ENCODE results near the gene ADRA2B.
A peak's percentile ranks its signal among the peaks of the same experiment; 100 is the strongest.

Gene ADRA2B

GRCh38 chr2:96150007-96150640, 33.8 kb upstream of the ADRA2B start:
- DNase-seq, result no peak
- ChIA-PET CTCF (interaction anchor here (1.0 to 5.9 kb wide), 3 partner anchors 11 to 24 kb away, joined by 3 to 51 read pairs (median 6); partner anchors contain the start of gene ASTL), POLR2A (no interaction called here)
- WGBS (ENCODE audit: insufficient coverage), result 100% methylated on average over 2 of the region's 6 CpGs
- Histone ChIP-seq H3K27ac (ENCODE audit: insufficient read depth in 1 of 2, low read depth in 1 of 2, low read length in 2 of 2, poor library complexity in 1 of 2, severe bottlenecking in 2 of 2) (no peak overlapping the region), H3K36me3 (ENCODE audit: control insufficient read depth in 4 of 4, insufficient read depth in 4 of 4, low read length in 3 of 4) (no peaks in the 10 kb centered on the region), H3K9me3 (ENCODE audit: control extremely low read depth in 1 of 5, control insufficient read depth in 4 of 5, insufficient read depth in 2 of 5, low read depth in 1 of 5, low read length in 4 of 5) (no peaks in the 10 kb centered on the region), H3K27me3 (replicated peaks in 2 of 5; ENCODE audit: control insufficient read depth in 4 of 5, insufficient read depth in 5 of 5, low read length in 4 of 5) (no peaks in the 10 kb centered on the region), H3K4me1 (ENCODE audit: control extremely low read depth in 1 of 4, control insufficient read depth in 4 of 4, insufficient read depth in 4 of 4, low read length in 3 of 4) (peaks cover 10 to 52% (median 42%) of the 10 kb centered on the region in 4 experiments), H3K4me3 (ENCODE audit: control insufficient read depth in 1 of 7, extremely low read depth in 1 of 7, insufficient read depth in 4 of 7, low read depth in 2 of 7, low read length in 6 of 7) (no peak overlapping the region)

- peak overlapping the region in 1 of 2 experiments; percentile 25 for H3K27ac ChIP-seq (ENCODE audit: insufficient read depth in 1 of 2, low read depth in 1 of 2, low read length in 2 of 2, poor library complexity in 1 of 2, severe bottlenecking in 2 of 2)
- POLR2A ChIA-PET, result interaction anchor here (1.1 to 1.8 kb wide), 2 partner anchors 9 to 11 kb away, joined by 4 to 5 read pairs; no protein-coding TSS in a partner anchor
- H3K4me3 ChIP-seq (ENCODE audit: control insufficient read depth in 1 of 7, extremely low read depth in 1 of 7, insufficient read depth in 4 of 7, low read depth in 2 of 7, low read length in 6 of 7), result peak overlapping the region in 4 of 7 experiments; percentile 6 to 68 (median 30)
- no peaks in the 10 kb centered on the region for H3K9me3 ChIP-seq (ENCODE audit: control extremely low read depth in 1 of 5, control insufficient read depth in 4 of 5, insufficient read depth in 2 of 5, low read depth in 1 of 5, low read length in 4 of 5)
- CTCF ChIA-PET, result interaction anchor here (0.5 to 5.9 kb wide), 6 partner anchors 9 to 81 kb away, joined by 3 to 51 read pairs (median 5); partner anchors contain the start of gene ASTL
- peak; percentile 98 to 99 (median 98) for DNase-seq
- H3K27me3 ChIP-seq (replicated peaks in 2 of 5; ENCODE audit: control insufficient read depth in 4 of 5, insufficient read depth in 5 of 5, low read length in 4 of 5), result no peaks in the 10 kb centered on the region
- 38% methylated on average over 25 of the region's 29 CpGs for WGBS (ENCODE audit: insufficient coverage)
- H3K36me3 ChIP-seq (ENCODE audit: control insufficient read depth in 4 of 4, insufficient read depth in 4 of 4, low read length in 3 of 4), result peaks cover 0 to 6% (median 0%) of the 10 kb centered on the region in 4 experiments
- H3K4me1 ChIP-seq (ENCODE audit: control extremely low read depth in 1 of 4, control insufficient read depth in 4 of 4, insufficient read depth in 4 of 4, low read length in 3 of 4), result peaks cover 10 to 67% (median 57%) of the 10 kb centered on the region in 4 experiments
Observed at GRCh38 chr2:96148410-96149217, 32.2 kb upstream of the ADRA2B start.

GRCh38 chr2:96147593-96148201, 31.3 kb upstream of the ADRA2B start:
- Histone ChIP-seq H3K36me3 (ENCODE audit: control insufficient read depth in 4 of 4, insufficient read depth in 4 of 4, low read length in 3 of 4) (peaks cover 0 to 13% (median 2%) of the 10 kb centered on the region in 4 experiments), H3K4me1 (ENCODE audit: control extremely low read depth in 1 of 4, control insufficient read depth in 4 of 4, insufficient read depth in 4 of 4, low read length in 3 of 4) (peaks cover 10 to 75% (median 67%) of the 10 kb centered on the region in 4 experiments), H3K9me3 (ENCODE audit: control extremely low read depth in 1 of 5, control insufficient read depth in 4 of 5, insufficient read depth in 2 of 5, low read depth in 1 of 5, low read length in 4 of 5) (no peaks in the 10 kb centered on the region), H3K27me3 (replicated peaks in 2 of 5; ENCODE audit: control insufficient read depth in 4 of 5, insufficient read depth in 5 of 5, low read length in 4 of 5) (no peaks in the 10 kb centered on the region), H3K27ac (ENCODE audit: insufficient read depth in 1 of 2, low read depth in 1 of 2, low read length in 2 of 2, poor library complexity in 1 of 2, severe bottlenecking in 2 of 2) (peak overlapping the region in 1 of 2 experiments; percentile 79), H3K4me3 (ENCODE audit: control insufficient read depth in 1 of 7, extremely low read depth in 1 of 7, insufficient read depth in 4 of 7, low read depth in 2 of 7, low read length in 6 of 7) (peak overlapping the region in 2 of 7 experiments; percentile 11 to 28)
- ChIA-PET CTCF (interaction anchor here (0.5 to 5.9 kb wide), 6 partner anchors 8 to 82 kb away, joined by 3 to 51 read pairs (median 5); partner anchors contain the start of gene ASTL), POLR2A (interaction anchor here (1.1 to 1.8 kb wide), 2 partner anchors 10 to 12 kb away, joined by 4 to 5 read pairs; no protein-coding TSS in a partner anchor)
- 100% methylated on average over 2 of the region's 9 CpGs for WGBS (ENCODE audit: insufficient coverage)
- DNase-seq, result no peak

GRCh38 chr2:96146881-96147592, 30.7 kb upstream of the ADRA2B start:
- Histone ChIP-seq H3K27ac (ENCODE audit: insufficient read depth in 1 of 2, low read depth in 1 of 2, low read length in 2 of 2, poor library complexity in 1 of 2, severe bottlenecking in 2 of 2) (peak overlapping the region in 1 of 2 experiments; percentile 79), H3K36me3 (ENCODE audit: control insufficient read depth in 4 of 4, insufficient read depth in 4 of 4, low read length in 3 of 4) (peaks cover 0 to 20% (median 2%) of the 10 kb centered on the region in 4 experiments), H3K9me3 (ENCODE audit: control extremely low read depth in 1 of 5, control insufficient read depth in 4 of 5, insufficient read depth in 2 of 5, low read depth in 1 of 5, low read length in 4 of 5) (no peaks in the 10 kb centered on the region), H3K4me3 (ENCODE audit: control insufficient read depth in 1 of 7, extremely low read depth in 1 of 7, insufficient read depth in 4 of 7, low read depth in 2 of 7, low read length in 6 of 7) (peak overlapping the region in 3 of 7 experiments; percentile 69 to 80 (median 76)), H3K27me3 (replicated peaks in 2 of 5; ENCODE audit: control insufficient read depth in 4 of 5, insufficient read depth in 5 of 5, low read length in 4 of 5) (no peaks in the 10 kb centered on the region), H3K4me1 (ENCODE audit: control extremely low read depth in 1 of 4, control insufficient read depth in 4 of 4, insufficient read depth in 4 of 4, low read length in 3 of 4) (peaks cover 10 to 76% (median 67%) of the 10 kb centered on the region in 4 experiments)
- peak in 1 of 3 donors; percentile 26 for DNase-seq
- POLR2A ChIA-PET, result interaction anchor here (0.6 to 1.6 kb wide), 4 partner anchors 10 to 32 kb away, joined by 3 to 8 read pairs (median 3); no protein-coding TSS in a partner anchor
- 95% methylated on average over 9 of the region's 9 CpGs for WGBS (ENCODE audit: insufficient coverage)
- CTCF ChIA-PET, result interaction anchor here (0.9 to 5.9 kb wide), 7 partner anchors 8 to 125 kb away, joined by 3 to 51 read pairs (median 5); partner anchors contain the start of gene ASTL

- H3K4me3 ChIP-seq (ENCODE audit: control insufficient read depth in 1 of 7, extremely low read depth in 1 of 7, insufficient read depth in 4 of 7, low read depth in 2 of 7, low read length in 6 of 7), result peak overlapping the region in 5 of 7 experiments; percentile 43 to 80 (median 76)
Observed at GRCh38 chr2:96146153-96146880, 29.9 kb upstream of the ADRA2B start.

More at GRCh38 chr2:96146153-96146880, 29.9 kb upstream of the ADRA2B start:
- WGBS (ENCODE audit: insufficient coverage), result 37% methylated on average over 7 of the region's 20 CpGs
- POLR2A ChIA-PET, result interaction anchor here (0.6 to 1.6 kb wide), 7 partner anchors 11 to 32 kb away, joined by 3 to 8 read pairs (median 3); no protein-coding TSS in a partner anchor
- peak overlapping the region; percentile 77 to 79 for H3K27ac ChIP-seq (ENCODE audit: insufficient read depth in 1 of 2, low read depth in 1 of 2, low read length in 2 of 2, poor library complexity in 1 of 2, severe bottlenecking in 2 of 2)
- CTCF ChIA-PET, result interaction anchor here (0.7 to 2.4 kb wide), 7 partner anchors 9 to 153 kb away, joined by 3 to 13 read pairs (median 4); partner anchors contain the start of gene ASTL
- peaks cover 0 to 22% (median 2%) of the 10 kb centered on the region in 4 experiments for H3K36me3 ChIP-seq (ENCODE audit: control insufficient read depth in 4 of 4, insufficient read depth in 4 of 4, low read length in 3 of 4)
- H3K27me3 ChIP-seq (replicated peaks in 2 of 5; ENCODE audit: control insufficient read depth in 4 of 5, insufficient read depth in 5 of 5, low read length in 4 of 5), result no peaks in the 10 kb centered on the region
- peak; percentile 78 to 93 (median 91) for DNase-seq
- H3K9me3 ChIP-seq (ENCODE audit: control extremely low read depth in 1 of 5, control insufficient read depth in 4 of 5, insufficient read depth in 2 of 5, low read depth in 1 of 5, low read length in 4 of 5), result no peaks in the 10 kb centered on the region
- peaks cover 10 to 73% (median 67%) of the 10 kb centered on the region in 4 experiments for H3K4me1 ChIP-seq (ENCODE audit: control extremely low read depth in 1 of 4, control insufficient read depth in 4 of 4, insufficient read depth in 4 of 4, low read length in 3 of 4)
